ENCODE results near the gene SETD1A. TPM values are rescaled to one million over a fixed set of nuclear protein-coding genes. Genes with fewer than 3 reads are reported as not detected.

The SETD1A gene
- total and polyA plus RNA-seq, 2 of the 8 experiments (the other 6 are each of a cell fraction or from before 2014, with no cell fraction given): 4.8 to 29.0 TPM

GRCh38 chr16:30927789-30928378 lies 29.7 kb upstream of the SETD1A start (continued):
- no peak for TF ChIP-seq PHF8 (conservative IDR thresholded peaks at IDR 0.05; ENCODE audit: low read depth, low read length)
- TF ChIP-seq BACH1 (IDR thresholded peaks at IDR 0.05; ENCODE audit: low read length): 0 out of 2 replicates have a peak, but pooled peaks have one; percentile 4
- no peak for TF ChIP-seq KDM5A (IDR thresholded peaks at IDR 0.05; ENCODE audit: low read length)
- TF ChIP-seq CBX5 (IDR thresholded peaks at IDR 0.05; ENCODE audit: low read depth, low read length): no peak
- 0 out of 4 replicates have a peak, but pooled peaks of 1 of the 2 experiments have one; percentile 28 for TF ChIP-seq SIN3A (conservative IDR thresholded peaks at IDR 0.05 in 1 of 2, IDR thresholded peaks at IDR 0.05 in 1 of 2; ENCODE audit: low read depth in 1 of 2, low read length in 2 of 2)
- peak; percentile 77 for TF ChIP-seq SIX5 (IDR thresholded peaks at IDR 0.05; ENCODE audit: low read depth, low read length)
- TF ChIP-seq TCF12 (IDR thresholded peaks at IDR 0.05; ENCODE audit: low read depth, low read length): no peak
- no peak for TF ChIP-seq CHD7 (IDR thresholded peaks at IDR 0.05; ENCODE audit: insufficient replicate concordance, low read length)
- TF ChIP-seq ATF3 (IDR thresholded peaks at IDR 0.05; ENCODE audit: insufficient read depth, low read depth, low read length): no peak
- TF ChIP-seq RXRA (IDR thresholded peaks at IDR 0.05; ENCODE audit: insufficient read depth, low read depth, low read length): no peak

All from H1 (cell line).